HG02678 (cell line): ENCODE results near the gene LITAF.
"Not testable (repeated sequence)": the region's sequence is repeated elsewhere in the genome, so short reads cannot be mapped to it uniquely, and the experiment has no call there.

Source experiments
- ATAC-seq: cut with Tn5 transposase; IDR thresholded peaks from one replicate; pipeline ENCODE4 v1.9.1; 2021; ENCODE audit warnings: mild to moderate bottlenecking, moderate library complexity; ENCODE audit not compliant: unreplicated experiment

LITAF gene

DNA sequence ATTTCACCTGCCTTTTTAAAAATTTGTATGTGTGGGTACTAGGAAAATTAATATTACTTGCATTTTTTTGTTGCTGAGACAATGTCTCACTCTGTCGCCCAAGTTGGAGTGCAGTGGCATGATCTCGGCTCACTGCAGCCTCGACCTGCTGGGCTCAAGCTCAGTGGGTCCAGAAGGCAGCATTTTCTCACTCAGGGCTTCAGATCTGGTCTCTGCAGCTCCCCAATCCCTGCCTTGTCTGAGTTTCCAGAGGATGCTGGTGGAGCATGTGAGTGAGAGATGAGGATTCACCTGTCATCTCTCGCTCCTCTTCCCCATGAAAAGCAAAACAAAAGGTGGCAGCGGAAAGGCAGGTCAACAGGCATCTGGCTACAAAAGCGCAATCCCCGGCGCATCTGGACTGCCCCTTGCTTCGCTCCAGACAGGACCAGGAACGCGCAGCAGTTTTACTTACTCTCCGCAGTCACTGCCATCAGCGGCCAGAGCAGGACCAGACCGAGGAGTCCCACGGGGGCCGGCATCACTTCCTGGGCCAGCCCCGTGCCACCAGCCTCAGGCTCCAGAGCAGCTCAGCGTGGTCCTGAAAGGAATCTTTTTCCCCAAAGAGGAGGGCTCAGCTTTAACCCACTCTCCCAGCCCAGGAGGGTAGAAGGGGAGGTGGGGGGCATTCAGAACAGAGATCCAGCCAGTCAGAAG is 59.9 kb downstream of the LITAF start:
- no peak for ATAC-seq

DNA sequence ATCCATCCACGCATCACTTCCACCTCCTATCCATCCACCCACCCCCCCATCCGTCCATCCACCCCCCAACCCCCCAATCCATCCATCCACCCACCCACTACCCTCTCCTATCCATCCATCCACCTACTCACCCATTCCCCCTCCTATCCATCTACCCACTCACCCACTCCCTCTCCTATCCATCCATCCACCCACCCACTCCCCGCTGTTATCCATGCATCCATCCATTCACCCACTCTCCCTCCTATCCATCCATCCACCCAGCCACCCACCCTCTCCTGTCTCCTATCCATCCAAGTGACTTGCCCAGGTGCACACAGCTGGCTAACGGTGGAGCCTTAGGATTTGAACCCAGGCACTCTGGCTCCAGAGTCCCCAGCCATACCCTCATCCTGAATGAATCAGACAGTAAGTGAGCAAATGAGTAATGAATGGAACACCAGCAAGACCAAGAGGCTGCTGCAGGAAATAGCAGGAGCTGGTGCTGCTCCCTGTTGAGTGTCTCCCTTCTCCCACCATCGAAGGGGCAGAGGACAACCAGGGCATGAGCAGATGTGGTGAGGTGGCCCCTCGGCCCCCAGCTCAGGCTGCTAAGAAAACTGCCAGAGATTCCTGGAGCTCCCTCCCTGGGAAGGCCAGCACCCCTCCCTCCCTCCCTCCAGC is 62.5 kb downstream of the LITAF start:
- no peak for ATAC-seq

DNA sequence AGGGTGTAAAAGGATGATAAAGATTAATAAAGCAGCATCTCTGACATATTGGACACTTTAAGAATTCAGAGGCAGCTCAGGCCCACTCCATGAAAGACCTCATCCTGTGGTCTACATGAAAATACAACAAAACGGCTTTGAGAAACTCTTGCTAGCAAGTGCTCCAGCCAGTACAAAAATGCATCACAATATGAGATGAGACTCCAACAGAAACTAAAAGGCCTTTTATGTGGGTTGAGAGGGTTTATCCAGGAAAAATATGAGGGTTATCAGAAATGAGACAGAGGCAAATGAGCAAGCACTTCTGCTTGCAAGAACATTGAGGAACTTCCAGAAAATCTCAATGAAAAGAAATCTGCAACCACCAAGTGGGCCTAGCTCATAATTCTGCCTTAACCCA is 65.7 kb downstream of the LITAF start:
- no peak for ATAC-seq

DNA sequence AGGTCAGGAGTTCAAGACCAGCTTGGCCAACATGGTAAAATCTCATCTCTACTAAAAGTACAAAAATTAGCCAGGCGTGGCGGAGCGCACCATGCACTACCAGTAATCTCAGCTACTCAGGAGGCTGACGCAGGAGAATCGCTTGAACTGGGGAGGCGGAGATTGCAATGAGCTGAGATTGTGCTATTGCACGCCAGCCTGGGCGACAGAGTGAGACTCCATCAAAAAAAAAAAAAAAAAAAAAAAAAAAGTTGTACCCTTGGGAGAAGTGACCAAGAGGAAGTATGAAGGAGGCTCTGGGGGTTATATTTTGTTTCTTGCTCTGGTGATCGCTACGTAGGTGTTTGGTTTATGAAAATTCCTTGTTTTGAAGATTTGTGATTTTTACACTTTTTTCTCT is 66.3 kb downstream of the LITAF start:
- ATAC-seq, result no peak

DNA sequence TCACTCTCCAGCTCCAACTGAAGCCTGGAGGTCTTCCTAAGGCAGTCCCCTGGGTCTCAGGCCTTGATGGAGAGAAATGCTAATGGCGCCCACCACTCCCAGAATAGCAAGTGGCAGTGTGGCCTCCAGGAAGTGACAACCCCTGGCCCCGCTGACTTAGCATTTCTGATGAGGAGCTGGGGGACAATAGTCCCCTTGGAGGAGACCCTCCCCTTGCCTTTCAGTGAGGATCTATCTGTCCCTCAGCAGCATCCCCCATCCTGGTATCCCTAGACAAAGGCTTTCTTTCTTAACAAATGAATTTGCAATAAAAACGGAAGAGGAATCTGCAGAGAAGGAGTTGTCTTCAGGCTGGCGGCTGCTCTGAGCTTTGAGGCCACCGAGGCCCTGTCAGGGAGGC is 68.8 kb downstream of the LITAF start:
- no peak for ATAC-seq

DNA sequence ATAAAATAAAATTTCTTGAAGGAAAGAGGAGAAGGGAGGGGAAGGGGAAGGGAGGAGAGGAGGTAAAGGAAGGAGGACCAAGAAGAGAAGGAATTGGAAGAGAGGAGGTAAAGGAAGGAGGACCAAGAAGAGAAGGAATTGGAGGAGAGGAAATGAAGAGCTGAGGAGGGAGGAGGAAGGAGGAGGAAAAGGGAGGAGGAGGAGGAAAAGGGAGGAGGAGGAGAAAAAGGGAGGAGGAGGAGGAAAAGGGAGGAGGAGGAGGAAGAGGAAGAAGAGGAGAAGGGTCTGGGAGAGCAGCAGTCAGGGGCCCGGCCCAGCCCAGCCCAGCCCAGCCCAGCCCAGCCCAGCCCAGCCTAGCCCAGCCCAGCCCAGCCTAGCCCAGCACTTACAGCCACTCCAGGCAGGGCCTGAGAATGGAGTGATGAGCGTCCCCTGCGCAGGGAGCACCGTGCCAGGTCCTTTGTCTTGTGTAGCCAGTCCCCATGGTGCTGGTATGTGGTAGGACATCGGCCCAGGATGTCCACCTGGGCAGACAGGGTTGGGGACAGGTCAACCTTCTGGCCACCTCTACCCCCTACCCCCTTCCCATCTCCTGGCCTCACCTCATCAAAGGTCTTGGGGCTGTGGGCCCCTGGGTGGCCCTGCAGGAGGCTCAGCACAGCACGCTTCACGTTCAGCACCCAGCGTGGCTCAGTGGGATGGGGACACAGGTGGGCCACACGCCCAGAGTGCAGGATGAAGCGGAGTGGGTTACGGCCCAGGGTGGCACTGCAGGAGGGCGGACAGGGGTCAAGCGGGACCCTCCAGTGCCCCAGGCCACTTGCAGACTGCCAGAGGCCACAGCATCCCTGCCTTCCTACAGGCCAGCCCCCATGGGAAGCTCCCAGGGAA is 70.9 kb downstream of the LITAF start:
- no peak for ATAC-seq

DNA sequence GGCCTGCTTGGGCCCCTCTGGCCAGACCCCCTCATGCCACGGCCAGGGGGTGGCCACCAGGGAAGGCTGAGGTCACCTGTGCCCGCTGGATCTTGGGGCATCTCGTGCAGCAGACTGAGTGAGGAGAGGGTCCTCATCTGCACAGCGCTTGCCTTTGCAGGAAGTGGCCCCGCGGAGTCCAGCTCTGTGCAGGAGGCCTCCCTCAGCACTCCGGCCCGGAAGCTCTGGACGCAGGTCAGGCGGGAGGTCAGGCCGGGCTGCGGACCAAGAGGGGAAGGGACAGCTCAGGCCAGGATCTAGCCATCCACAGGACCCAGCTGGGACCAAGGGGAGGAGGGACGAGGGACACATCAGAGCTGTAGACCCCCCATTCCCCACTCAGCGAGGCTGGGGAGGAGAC is 72.4 kb downstream of the LITAF start:
- ATAC-seq, result no peak

DNA sequence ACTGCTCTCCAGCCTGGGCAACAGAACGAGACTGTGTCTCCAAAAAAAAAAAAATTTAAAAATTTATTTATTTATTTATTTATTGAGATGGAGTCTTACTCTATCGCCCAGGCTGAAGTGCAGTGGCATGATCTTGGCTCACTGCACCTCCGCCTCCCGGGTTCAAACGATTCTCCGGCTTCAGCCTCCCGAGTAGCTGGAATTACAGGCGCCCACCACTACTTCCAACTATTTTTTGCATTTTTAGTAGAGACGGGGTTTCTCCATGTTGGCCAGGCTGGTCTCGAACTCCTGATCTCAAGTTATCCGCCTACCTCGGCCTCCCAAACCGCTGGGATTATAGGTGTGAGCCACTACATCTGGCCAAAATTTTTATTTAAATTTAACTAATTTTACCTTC is 73.4 kb downstream of the LITAF start:
- not testable (repeated sequence) for ATAC-seq

DNA sequence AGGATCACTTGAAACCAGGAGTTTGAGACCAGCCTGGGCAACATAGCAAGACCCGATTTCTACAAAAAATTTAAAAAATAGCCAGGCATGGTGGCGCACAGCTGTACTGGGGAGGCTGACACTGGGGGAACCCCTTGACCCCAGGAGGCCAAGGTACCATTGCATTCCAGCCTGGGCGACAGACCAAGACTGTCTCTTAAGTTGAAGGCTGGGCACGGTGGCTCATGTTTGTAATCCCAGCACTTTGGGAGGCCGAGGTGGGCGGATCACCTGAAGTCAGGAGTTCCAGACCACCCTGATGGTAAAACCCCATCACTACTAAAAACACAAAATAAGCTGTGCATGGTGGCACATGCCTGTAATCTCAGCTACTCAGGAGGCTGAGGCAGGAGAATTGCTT is 74.9 kb downstream of the LITAF start:
- no peak for ATAC-seq

DNA sequence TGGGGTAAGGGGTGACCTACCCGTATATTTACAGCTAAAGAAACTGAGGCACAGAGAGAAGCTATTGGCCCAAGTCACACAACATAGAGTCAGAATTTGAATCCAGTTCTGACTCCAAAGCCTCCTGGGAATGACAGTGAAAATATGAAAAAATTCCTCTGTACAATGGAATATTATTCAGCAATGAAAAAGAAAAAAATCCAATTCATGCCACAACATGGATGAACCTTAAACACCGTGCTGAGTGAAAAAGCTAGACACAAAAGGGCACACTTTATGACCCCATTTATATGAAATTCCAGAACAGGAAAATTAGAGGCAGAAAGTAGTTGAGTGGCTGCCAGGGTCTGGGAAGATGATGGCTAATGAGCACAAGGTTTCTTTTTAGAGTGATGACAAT is 75.4 kb downstream of the LITAF start:
- no peak for ATAC-seq

DNA sequence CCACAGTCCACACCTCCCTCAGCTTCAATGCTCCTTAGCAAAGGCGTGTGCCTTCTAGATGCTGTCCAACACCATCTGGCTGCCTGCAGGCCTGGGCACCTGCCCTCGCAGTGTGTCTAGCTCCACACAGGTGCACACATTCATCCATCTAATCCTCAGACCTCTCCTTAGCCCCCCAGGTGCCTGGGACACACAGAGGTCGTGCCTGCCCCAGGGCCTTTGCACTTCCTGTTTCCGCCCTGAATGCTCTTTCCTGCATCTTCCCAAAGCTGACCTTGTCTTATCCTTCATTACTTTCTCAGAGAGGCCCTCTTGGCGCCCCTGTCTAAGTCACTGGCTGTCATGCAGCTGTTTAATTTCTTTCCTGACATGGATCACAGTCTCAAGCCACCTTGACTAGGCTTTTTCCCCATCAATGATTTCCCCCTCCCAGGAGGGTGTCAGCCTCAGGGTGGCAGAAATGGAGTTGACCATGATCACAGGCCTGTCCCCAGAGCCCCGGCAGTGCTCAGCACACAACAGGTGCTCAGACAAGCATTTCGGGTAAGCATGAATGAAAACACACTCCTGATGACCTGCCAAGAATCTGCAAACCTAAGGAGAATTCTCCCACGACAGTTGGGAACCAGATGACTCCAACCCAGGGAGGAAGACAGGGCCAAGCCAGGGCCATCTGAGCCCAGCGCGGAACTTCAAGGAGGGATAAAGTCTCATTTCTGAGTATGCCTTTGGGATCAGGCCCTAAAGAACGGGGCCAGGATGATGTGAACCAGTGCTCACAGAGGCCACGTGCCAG is 76.3 kb downstream of the LITAF start:
- ATAC-seq, result no peak

DNA sequence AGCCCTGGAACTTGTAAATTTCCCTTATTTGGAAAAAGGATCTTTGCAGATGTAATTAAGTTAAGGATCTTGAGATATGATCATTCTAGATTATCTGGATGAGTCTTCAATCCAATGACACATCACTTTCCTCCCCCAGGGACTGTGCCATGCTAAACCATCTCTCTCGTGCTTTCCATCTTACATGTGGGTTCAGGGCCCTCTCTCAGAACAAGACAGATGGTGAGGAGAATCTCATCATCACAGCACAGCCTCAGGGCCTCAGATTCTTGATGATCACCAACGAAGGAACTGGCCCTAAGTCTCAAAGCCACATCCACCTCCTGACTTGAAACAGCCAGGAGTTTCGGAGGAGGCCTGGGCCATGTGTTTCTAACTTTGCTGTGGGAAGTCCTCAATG is 78.7 kb downstream of the LITAF start:
- ATAC-seq, result no peak

DNA sequence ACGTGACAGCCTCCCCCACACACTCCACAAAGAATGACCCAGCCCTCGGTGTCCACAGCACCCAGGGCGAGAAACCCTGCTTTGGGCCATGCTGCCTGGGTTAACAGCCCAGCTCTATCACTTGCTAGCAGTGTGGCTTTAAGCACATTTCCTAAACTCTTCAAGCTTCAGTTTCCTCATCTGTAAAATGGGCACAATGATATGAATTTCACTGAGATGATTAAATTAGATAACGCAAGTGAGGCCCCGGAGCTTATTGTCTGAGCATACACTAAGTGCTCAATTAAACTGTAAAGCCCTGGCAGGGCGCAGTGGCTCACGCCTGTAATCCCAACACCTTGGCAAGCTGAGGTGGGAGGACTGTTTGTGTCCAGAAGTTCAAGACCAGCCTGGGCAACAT is 79.4 kb downstream of the LITAF start:
- ATAC-seq, result no peak

DNA sequence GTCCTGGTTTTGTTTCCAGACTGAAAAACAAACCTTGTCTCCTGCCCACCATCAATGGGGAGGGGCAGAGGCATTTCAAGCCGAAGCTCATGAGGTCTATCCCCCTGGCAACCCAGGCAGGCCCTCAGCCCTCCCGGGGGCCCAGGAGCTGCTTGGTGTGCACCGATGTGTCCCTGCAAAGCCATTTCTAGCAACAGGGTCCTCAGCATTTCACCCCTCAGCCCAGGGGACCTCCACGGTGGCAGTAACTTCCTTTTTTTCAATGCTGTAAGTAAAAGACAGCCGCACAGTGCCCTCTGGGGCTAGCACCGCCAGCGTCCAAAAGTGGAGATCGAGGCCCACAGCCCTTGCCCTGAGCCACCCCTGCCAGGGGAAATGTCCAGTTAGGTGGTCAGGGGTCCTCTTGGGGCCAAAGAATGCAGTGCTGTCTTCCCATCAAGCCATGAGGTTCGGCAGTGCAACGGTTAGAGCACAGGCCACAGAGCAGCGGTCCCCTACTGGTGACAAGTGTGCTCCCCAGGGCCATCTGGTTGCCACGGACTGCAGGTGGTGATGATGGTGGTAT is 79.9 kb downstream of the LITAF start:
- no peak for ATAC-seq

DNA sequence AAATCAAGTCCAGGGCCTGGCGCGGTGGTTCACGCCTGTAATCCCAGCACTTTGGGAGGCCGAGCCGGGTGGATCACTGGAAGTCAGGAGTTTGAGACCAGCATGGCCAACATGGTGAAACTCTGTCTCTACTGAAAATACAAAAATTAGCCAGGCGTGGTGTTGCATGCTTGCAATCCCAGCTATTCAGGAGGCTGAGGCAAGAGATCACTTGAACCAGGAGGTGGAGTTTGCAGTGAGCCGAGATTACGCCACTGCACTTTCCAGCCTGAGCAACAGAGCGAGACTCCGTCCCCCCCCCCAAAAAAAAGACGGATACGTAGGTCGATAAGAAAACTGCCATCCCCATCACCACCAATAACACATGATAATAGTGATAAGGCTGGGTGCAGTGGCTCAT is 82.5 kb downstream of the LITAF start:
- ATAC-seq, result not testable (repeated sequence)

DNA sequence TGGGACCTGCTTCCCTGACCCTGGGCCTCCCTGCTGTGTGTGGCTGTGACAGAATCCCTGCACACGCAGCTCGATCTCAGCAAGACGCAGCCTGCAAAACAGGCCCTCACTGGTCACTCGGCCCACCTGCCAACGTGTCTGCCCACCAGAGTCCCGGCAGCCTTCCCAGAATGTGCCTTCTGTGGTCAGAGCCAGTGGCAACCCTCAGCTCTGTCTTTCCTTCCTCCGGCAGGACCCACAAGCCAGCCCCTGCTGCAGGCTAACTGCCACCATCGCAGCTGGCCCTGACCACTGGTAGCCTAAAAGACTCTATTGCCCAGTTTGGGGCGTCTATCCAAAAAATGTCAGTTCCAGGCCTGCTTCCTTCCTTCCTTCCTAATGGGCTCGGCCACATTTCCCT is 83.2 kb downstream of the LITAF start:
- no peak for ATAC-seq

DNA sequence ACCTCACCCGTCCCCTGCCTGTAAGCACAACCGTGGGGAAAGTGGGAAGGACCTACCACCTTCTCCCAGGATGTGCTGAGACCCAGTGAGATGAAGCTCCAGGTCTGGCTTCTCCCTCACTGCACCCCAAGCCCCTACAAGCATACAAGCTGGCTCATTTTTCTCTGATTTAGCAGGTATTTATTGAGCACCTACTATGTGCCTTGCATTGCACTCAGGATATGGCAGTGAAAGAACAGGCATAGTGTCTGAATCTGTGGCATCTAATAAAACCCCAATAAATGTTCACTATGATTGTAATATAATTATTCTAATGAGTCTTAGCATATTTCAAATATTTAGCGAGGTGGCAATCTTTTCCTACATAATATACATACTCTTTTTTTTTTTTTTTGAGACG is 84.5 kb downstream of the LITAF start:
- no peak for ATAC-seq

DNA sequence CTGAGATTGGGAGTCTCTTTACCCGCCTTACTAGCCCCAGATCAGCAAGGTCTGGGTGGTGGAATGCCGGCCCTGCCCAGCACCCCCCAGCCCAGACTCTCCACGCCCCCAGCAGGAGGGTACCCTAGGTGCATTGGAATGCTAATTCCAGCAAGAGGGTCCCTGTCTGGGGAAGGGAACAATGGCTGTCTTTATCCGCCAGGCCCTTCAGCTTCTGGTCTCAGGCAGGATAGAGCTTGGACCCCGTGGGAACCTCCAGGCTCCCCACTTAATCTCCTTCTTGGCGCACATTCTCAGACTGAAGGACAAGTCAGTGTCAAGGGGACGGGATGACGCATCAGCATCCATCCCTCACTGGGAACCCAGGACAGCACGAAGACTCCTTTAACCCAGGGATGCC is 85.1 kb downstream of the LITAF start:
- no peak for ATAC-seq

DNA sequence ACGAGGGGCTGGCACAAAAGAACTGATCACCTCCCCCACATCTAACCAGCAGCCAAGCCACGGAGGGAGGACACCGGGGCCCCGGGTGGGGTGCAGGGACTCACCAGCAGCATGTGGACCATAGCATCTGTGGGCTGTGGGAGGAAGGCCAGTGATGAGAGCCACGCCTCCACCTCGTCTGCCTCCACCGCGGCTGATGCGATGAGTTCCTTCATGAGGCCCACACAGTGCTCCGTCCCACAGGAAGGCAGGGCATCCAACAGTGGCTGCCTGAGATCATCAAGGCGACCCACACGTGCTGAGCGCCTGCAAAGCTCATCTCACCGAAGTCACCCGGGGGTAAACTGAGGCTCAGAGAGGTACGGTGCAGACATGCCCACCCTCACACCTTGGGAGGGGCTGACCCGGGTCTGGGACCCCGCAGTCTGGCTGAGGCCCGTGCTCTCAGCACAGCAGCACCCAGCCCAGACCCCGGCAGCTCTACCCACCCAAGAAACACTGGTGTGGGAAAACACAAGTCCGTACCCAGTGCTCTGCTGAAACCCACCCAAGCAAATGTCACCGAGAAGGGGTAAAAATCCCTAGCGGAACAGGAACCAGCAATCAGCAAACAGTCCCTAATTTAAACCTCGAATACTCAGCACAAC is 85.9 kb downstream of the LITAF start:
- no peak for ATAC-seq
